ENCODE results near the gene MAG.

Gene MAG

DNA sequence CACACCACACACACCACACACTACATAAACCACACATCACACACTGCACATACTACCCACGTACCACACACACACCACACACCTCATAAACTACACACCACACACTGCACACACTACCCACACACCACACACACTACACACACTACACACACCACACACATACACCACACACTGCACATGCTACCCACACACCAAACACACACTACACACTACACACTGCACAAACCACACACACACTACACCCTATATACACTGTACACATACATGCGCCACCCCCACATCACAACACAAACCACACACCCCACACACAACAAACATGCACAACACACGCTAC is 5.5 kb downstream of the MAG start:
- TF ChIP-seq, protein P1, sequence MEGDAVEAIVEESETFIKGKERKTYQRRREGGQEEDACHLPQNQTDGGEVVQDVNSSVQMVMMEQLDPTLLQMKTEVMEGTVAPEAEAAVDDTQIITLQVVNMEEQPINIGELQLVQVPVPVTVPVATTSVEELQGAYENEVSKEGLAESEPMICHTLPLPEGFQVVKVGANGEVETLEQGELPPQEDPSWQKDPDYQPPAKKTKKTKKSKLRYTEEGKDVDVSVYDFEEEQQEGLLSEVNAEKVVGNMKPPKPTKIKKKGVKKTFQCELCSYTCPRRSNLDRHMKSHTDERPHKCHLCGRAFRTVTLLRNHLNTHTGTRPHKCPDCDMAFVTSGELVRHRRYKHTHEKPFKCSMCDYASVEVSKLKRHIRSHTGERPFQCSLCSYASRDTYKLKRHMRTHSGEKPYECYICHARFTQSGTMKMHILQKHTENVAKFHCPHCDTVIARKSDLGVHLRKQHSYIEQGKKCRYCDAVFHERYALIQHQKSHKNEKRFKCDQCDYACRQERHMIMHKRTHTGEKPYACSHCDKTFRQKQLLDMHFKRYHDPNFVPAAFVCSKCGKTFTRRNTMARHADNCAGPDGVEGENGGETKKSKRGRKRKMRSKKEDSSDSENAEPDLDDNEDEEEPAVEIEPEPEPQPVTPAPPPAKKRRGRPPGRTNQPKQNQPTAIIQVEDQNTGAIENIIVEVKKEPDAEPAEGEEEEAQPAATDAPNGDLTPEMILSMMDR (conservative IDR thresholded peaks at IDR 0.05; ENCODE audit: low read depth, low read length): no peak
- H3K4me3 ChIP-seq (ENCODE audit: low read length): no peak overlapping the region
- DNase-seq (ENCODE audit: low read depth): no peak

DNA sequence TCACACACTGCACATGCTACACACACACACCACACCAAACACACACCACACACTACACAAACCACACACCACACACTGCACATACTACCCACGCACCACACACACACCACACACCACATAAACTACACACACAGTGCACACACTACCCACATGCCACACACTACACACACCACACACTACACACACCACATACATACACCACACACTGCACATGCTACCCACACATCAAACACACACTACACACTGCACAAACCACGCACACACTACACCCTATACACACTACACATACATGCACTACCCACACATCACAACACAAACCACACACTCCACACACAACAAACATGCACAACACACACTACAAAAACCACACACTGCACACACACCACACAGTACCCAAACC is 6.0 kb downstream of the MAG start:
- no peak for DNase-seq (ENCODE audit: low read depth)
- TF ChIP-seq, protein P1 (conservative IDR thresholded peaks at IDR 0.05; ENCODE audit: low read depth, low read length): no peak

DNA sequence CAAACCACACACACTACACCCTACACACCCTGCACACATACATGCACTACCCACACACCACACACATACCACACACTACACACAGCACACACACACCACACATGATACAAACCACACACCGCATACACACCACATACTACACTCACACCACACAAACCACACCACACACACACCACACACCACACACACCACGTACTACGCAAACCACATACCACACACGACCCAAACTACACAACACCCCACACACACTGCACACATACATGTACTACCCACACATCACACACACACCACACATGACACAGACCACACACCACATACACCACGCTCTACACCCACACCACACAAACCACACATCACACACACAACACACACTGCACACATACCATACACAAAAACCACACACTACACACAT is 6.6 kb downstream of the MAG start:
- H3K4me3 ChIP-seq (ENCODE audit: low read length): no peak overlapping the region
- TF ChIP-seq, protein P1 (conservative IDR thresholded peaks at IDR 0.05; ENCODE audit: low read depth, low read length): no peak
- DNase-seq (ENCODE audit: low read depth): no peak

More for the DNA sequence above, 6.0 kb downstream of the MAG start:
- no peak overlapping the region for H3K4me3 ChIP-seq (ENCODE audit: low read length)

DNA sequence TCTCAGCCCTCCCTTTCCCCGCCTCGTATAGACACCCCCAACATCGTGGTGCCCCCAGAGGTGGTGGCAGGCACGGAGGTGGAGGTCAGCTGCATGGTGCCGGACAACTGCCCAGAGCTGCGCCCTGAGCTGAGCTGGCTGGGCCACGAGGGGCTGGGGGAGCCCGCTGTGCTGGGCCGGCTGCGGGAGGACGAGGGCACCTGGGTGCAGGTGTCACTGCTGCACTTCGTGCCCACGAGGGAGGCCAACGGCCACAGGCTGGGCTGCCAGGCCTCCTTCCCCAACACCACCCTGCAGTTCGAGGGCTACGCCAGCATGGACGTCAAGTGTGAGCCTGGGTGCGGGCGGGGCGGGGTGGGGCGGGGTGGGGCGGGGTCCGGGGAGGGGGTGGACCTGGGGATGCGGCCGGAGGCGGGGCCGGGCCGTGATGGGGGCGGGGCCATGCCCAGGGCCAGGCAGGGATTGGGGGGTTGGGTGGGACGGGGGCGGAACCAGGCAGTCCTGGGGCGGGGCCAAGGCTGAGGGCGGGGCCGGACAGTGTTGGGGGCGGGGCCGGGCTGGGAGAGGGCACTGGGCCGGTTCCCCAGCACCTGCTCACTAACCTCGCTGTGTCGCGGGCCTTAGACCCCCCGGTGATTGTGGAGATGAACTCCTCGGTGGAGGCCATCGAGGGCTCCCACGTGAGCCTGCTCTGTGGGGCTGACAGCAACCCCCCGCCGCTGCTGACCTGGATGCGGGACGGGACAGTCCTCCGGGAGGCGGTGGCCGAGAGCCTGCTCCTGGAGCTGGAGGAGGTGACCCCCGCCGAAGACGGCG is 7.8 kb downstream of the MAG start:
- DNase-seq (ENCODE audit: low read depth): no peak
- H3K4me3 ChIP-seq (ENCODE audit: low read length): no peak overlapping the region
- TF ChIP-seq, protein P1 (conservative IDR thresholded peaks at IDR 0.05; ENCODE audit: low read depth, low read length): no peak

DNA sequence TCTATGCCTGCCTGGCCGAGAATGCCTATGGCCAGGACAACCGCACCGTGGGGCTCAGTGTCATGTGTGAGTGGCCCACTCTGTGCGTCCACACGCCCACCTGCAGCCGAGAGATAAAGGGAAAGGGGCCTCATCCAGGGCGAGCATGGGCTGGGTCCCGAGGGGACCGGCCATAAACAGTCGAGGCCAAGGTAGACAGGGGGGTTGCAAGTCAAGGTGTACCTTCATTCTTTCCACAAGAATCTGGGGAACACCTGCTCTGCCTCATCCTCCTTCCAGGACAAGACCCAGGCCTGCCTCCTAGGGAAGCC is 8.3 kb downstream of the MAG start:
- DNase-seq (ENCODE audit: low read depth): no peak
- H3K4me3 ChIP-seq (ENCODE audit: low read length): no peak overlapping the region
- TF ChIP-seq, protein P1 (conservative IDR thresholded peaks at IDR 0.05; ENCODE audit: low read depth, low read length): no peak

DNA sequence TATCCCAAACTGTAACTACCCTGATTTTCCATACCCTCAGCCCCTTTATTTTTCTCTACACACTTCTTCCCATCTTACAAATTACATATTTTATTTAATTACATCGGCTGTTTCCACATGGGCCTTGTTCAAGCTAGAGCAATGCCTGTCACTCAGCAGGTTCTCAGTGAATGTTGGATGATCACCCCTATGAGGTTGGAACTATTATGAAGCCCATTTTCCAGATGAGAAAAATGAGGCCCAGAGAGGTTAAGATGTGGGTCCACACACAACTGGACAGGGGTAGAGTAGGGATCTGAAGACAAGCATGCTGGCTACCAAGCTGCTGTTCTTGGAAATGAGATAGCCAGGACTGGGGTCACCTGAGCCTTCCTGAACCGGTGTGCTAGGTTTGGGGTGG is 10.0 kb downstream of the MAG start:
- H3K4me3 ChIP-seq (ENCODE audit: low read length): no peak overlapping the region
- no peak for DNase-seq (ENCODE audit: low read depth)
- TF ChIP-seq, protein P1 (conservative IDR thresholded peaks at IDR 0.05; ENCODE audit: low read depth, low read length): no peak

DNA sequence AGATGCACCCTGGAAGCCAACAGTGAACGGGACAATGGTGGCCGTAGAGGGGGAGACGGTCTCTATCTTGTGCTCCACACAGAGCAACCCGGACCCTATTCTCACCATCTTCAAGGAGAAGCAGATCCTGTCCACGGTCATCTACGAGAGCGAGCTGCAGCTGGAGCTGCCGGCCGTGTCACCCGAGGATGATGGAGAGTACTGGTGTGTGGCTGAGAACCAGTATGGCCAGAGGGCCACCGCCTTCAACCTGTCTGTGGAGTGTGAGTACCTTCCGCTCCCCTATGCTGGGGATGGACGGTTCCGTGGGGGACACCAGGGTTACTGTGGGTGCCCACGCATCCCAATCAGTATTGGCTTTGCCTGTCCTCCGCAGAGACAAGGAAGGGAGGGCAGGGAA is 10.5 kb downstream of the MAG start:
- no peak overlapping the region for H3K4me3 ChIP-seq (ENCODE audit: low read length)
- TF ChIP-seq, protein P1 (conservative IDR thresholded peaks at IDR 0.05; ENCODE audit: low read depth, low read length): no peak
- DNase-seq (ENCODE audit: low read depth): no peak

Data from retinal pigment epithelial cell (primary cell).